ENCODE data around the gene USP7.
A peak's percentile ranks its signal among the peaks of the same experiment; 100 is the strongest.

USP7 gene

DNA sequence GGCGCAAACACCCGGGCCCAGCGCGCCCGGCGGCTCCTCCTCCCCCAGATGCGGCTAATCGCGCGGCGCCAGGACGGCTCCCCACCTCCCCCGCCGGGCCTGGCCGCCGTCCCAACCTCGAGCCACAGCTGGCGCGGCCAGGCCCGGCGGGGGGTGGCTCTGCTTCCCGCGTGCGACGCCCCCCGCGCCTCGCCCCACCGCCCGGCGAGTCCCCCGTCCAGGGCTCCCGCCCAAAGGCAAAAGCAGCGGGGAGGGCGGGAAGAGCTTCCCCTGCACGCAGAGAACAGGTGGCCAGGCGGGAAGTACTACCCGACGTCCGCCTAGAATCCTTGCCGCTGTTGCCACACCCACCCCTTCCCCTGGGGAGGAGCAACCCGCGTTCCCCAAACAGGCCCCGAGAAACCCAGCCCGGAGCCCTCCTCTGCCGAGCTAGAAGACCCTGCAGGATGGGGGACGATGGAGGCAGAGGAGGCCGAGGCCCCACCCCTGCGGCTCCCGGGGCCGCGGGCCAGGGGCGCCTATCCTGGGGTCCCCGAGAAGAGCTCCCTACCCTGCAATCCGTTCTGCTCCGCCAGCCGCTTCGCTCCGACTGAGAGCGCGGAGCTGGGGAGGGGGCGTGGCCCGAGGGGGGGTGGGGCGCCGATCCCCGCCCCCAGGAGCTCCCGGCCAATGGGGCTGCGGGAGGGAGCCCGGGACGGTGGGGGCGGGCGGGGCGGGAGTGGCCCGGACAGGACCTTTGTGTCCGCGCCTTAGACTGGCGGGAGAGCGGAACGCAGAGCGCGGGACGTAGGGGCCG is 95.1 kb downstream of the USP7 start, which contains the start of gene CARHSP1:
TSS of gene CARHSP1 (minus strand) at position 591 of the 796 bp plus-strand sequence. CDS start 9,678 bp downstream, outside the sequence.
- H3K4me3 ChIP-seq (ENCODE audit: low read length) = peak within 1 kb of the TSS; percentile 87
- TF ChIP-seq ZNF274 (IDR thresholded peaks at IDR 0.05; ENCODE audit: low read depth, low read length) = no peak

GRCh38 chr16:8867932-8868415 is 95.7 kb downstream of the USP7 start:
- no peak for TF ChIP-seq ZNF274 (IDR thresholded peaks at IDR 0.05; ENCODE audit: low read depth, low read length)
- H3K4me3 ChIP-seq (ENCODE audit: low read length) = peak overlapping the region; percentile 87

GRCh38 chr16:8867216-8867931 is 96.3 kb downstream of the USP7 start:
- TF ChIP-seq ZNF274 (IDR thresholded peaks at IDR 0.05; ENCODE audit: low read depth, low read length) = no peak
- peak overlapping the region; percentile 87 for H3K4me3 ChIP-seq (ENCODE audit: low read length)

GRCh38 chr16:8866884-8867215 is 96.9 kb downstream of the USP7 start:
- TF ChIP-seq ZNF274 (IDR thresholded peaks at IDR 0.05; ENCODE audit: low read depth, low read length) = no peak

DNA sequence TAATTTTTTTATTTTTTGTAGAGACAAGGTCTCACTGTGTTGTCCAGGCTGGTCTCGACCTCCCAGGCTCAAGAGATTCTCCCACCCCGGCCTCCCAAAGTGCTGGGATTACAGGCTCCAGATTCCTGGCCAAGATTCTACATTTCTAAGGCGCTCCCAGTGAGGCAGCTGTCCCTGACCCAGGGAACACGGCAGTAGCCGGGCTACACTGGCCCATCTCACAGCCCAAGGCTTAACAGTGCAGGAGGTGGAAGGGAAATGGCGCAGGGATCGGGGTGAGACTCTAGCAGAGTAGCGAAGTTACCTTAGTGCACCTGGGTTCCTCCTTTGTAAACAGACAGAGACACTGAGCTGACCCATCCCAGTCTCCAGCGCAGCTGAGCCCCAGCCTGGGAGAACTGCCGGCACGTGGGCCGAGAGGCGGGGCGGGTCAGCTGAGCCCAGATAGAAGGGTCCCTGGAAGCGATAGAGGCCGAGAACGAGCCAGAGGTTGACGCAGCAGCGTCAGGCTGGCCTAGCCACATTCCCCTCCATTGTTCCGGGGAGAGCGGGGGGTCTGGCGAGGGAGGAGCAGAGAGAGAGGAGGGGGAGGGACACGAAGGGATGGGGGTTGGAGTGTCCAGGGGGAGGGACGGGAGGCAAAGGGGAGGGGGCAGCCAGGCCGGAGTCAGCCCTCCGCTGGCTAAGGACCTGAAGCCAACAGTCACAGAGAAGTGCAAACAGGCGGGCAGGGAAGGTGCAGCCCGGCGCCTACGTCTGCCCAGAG is 97.4 kb downstream of the USP7 start:
- TF ChIP-seq ZNF274 (IDR thresholded peaks at IDR 0.05; ENCODE audit: low read depth, low read length) = no peak
- H3K4me3 ChIP-seq (ENCODE audit: low read length) = peak overlapping the region; percentile 87; the same call in 1 of the 2 replicates

More at GRCh38 chr16:8866884-8867215, 96.9 kb downstream of the USP7 start:
- peak overlapping the region; percentile 87; the same call in 1 of the 2 replicates for H3K4me3 ChIP-seq (ENCODE audit: low read length)

- no peak overlapping the region for H3K4me3 ChIP-seq (ENCODE audit: low read length)
- TF ChIP-seq ZNF274 (IDR thresholded peaks at IDR 0.05; ENCODE audit: low read depth, low read length) = no peak
Measured at GRCh38 chr16:8865145-8865882, 98.4 kb downstream of the USP7 start.

GRCh38 chr16:8864480-8865110 is 99.1 kb downstream of the USP7 start:
- no peak overlapping the region for H3K4me3 ChIP-seq (ENCODE audit: low read length)
- TF ChIP-seq ZNF274 (IDR thresholded peaks at IDR 0.05; ENCODE audit: low read depth, low read length) = no peak

- no peak for TF ChIP-seq ZNF274 (IDR thresholded peaks at IDR 0.05; ENCODE audit: low read depth, low read length)
- H3K4me3 ChIP-seq (ENCODE audit: low read length) = no peak overlapping the region
Measured at GRCh38 chr16:8863594-8864424, 99.9 kb downstream of the USP7 start.

DNA sequence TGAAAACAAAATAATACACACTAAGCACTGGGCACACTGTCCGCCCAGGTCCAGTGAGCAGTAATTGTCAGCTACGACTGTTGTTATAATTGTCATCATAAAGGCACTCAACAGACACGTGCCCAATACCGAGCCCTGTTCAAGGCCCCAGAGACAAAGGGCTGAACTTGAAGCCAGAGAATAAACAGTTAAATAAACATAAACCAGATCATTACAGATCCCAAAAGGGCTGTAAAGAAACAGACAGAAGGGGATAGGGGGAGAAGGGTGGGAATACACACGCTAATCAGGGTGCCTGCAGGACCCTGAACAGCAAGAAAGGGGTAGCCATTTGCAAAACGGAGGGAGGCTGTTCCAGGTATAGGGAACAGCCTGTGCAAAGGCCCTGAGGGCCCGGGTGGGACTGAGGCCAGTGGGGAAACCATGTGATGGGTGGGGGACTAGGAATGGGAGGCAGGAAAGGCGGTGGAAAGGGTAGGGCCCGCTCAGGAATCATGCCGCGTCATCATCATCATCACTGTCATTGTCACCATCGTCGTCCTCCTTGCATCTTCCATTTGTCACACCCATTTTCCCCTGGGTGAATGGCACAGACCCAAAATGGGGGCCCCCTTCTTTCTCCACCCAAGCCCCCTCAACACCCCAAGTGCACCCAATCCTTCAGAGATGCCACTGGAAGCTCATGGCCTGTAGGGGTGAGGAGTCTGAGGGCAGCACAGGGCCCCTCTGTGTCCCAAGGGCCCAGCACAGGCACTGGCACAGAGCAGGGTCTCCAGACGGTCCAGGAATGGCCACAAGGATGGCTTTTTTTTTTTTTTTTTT is 101.2 kb downstream of the USP7 start:
- TF ChIP-seq ZNF274 (IDR thresholded peaks at IDR 0.05; ENCODE audit: low read depth, low read length) = no peak
- H3K4me3 ChIP-seq (ENCODE audit: low read length) = no peak overlapping the region

GRCh38 chr16:8861563-8862308 is 102.0 kb downstream of the USP7 start:
- no peak for TF ChIP-seq ZNF274 (IDR thresholded peaks at IDR 0.05; ENCODE audit: low read depth, low read length)
- H3K4me3 ChIP-seq (ENCODE audit: low read length) = no peak overlapping the region

Data from GM08714 (cell line).